Neural progenitor cell (in vitro differentiated cells): Measurements from ENCODE around the gene WDR45. TPM values are rescaled to one million over a fixed set of nuclear protein-coding genes. Genes with fewer than 3 reads are reported as not detected.

ENCODE experiments used
- DNase-seq: peaks from one replicate; pipeline ENCODE4 v3.0.0-alpha.2; 2016; ENCODE audit warnings: low spot score
- H2AFZ ChIP-seq: fragments of 200-600 bp; sonication (generic); replicated peaks from 2 replicates; pipeline ENCODE4 v1.6.1; 2016; ENCODE audit warnings: antibody characterized with exemption
- H3F3A ChIP-seq: fragments of 200-600 bp; sonication (generic); 2 replicates; pipeline ENCODE4 v1.6.1; 2016; ENCODE audit warnings: antibody characterized with exemption, low read depth
- H3K27ac ChIP-seq: fragments of 200-600 bp; sonication (generic); 2 replicates; pipeline ENCODE4 v1.5.1; 2016; ENCODE audit warnings: mild to moderate bottlenecking
- H3K27me3 ChIP-seq: fragments of 200-600 bp; sonication (generic); 2 replicates; pipeline ENCODE4 v1.6.1; 2016; ENCODE audit warnings: mild to moderate bottlenecking, moderate library complexity
- H3K36me3 ChIP-seq: fragments of 200-600 bp; sonication (generic); 2 replicates; pipeline ENCODE4 v1.5.1; 2016
- H3K4me1 ChIP-seq: fragments of 200-600 bp; sonication (generic); 2 replicates; pipeline ENCODE4 v1.6.1; 2016; ENCODE audit warnings: mixed run types
- H3K4me2 ChIP-seq: fragments of 200-600 bp; sonication (generic); 2 replicates; pipeline ENCODE4 v1.6.1; 2016
- H3K4me3 ChIP-seq: fragments of 200-600 bp; sonication (generic); 2 replicates; pipeline ENCODE4 v1.5.1; 2016
- H3K79me2 ChIP-seq: fragments of 200-600 bp; sonication (generic); 2 replicates; pipeline ENCODE4 v1.6.1; 2016; ENCODE audit warnings: low read depth
- H3K9ac ChIP-seq: fragments of 200-600 bp; sonication (generic); 2 replicates; pipeline ENCODE4 v1.6.1; 2016
- H3K9me3 ChIP-seq: fragments of 200-600 bp; sonication (generic); 2 replicates; pipeline ENCODE4 v1.5.1; 2016; ENCODE audit warnings: low read depth
- H4K20me1 ChIP-seq: fragments of 200-600 bp; sonication (generic); 2 replicates; pipeline ENCODE4 v1.6.1; 2016; ENCODE audit warnings: low read depth
- H3K27ac Mint-ChIP-seq: 3 replicates; pipeline ENCODE4 v1.8.0; 2021; ENCODE audit warnings: mixed read lengths
- H3K27me3 Mint-ChIP-seq: 2 replicates; pipeline ENCODE4 v1.8.0; 2022; ENCODE audit warnings: low read depth, mild to moderate bottlenecking, inconsistent platforms, moderate library complexity, mixed read lengths; ENCODE audit not compliant: insufficient read depth
- H3K36me3 Mint-ChIP-seq: 3 replicates; pipeline ENCODE4 v1.8.0; 2021; ENCODE audit warnings: mixed read lengths
- H3K4me1 Mint-ChIP-seq: 3 replicates; pipeline ENCODE4 v1.8.0; 2021; ENCODE audit warnings: mixed read lengths
- H3K4me3 Mint-ChIP-seq: 3 replicates; pipeline ENCODE4 v1.8.0; 2021; ENCODE audit warnings: mild to moderate bottlenecking, moderate library complexity, mixed read lengths
- H3K9me3 Mint-ChIP-seq: 3 replicates; pipeline ENCODE4 v1.8.0; 2020; ENCODE audit warnings: mixed read lengths
- EZH2 ChIP-seq: fragments of 200-600 bp; sonication (generic); IDR thresholded peaks from 2 replicates; pipeline ENCODE4 v1.6.1; 2017; ENCODE audit warnings: antibody characterized with exemption, mild to moderate bottlenecking, moderate library complexity
- EZH2phosphoT487 ChIP-seq: fragments of 200-600 bp; sonication (generic); IDR thresholded peaks from 2 replicates; pipeline ENCODE4 v1.6.1; 2017; ENCODE audit warnings: antibody characterized with exemption
- total RNA-seq: library from RNA; depleted of rRNA; stranded (reverse); fragments of >200 nt; gene quantifications from 2 replicates; pipeline ENCODE4 v1.2.3, GENCODE V29; 2015; ENCODE audit warnings: low replicate concordance
- TF ChIP-seq, protein P1 (sequence below): fragments of 200-600 bp; sonication (generic); IDR thresholded peaks from 2 replicates; pipeline ENCODE4 v1.5.1; 2017; ENCODE audit warnings: antibody characterized with exemption, mild to moderate bottlenecking

Gene WDR45
- total RNA-seq, 1 donor from 2014 or later = 19.7 TPM

DNA sequence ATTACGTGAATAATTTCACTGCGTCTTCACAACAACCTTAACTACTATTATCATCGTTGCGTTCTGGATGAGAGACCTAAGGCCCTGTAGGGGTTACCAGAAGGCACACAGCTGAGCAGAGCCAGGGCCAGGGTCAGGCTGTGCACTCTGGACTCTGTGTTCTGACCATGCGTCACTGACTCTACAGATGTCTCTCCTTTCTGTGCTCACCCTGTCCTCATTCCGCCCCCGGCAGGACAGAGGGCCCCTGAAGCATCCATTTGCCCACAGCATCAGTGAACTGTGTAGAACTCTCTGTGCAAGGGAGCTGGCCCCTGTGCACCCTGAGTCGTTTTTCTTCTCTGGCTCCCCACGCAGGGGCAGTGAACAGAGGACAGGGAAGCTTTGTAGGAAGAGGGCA, 22.5 kb upstream of the WDR45 start:
- H3K27ac ChIP-seq = no peak overlapping the region

GRCh38 chrX:49101629-49101984, 21.9 kb upstream of the WDR45 start:
- Histone ChIP-seq H3K27ac (no peak overlapping the region), H3K4me3 (peak overlapping the region; percentile 62), H3K4me2 (peak overlapping the region; percentile 80), H4K20me1 (no peaks in the 10 kb centered on the region), H3K79me2 (no peaks in the 10 kb centered on the region), H3K9ac (no peak overlapping the region), H3F3A (no peaks in the 10 kb centered on the region), H2AFZ (no peak overlapping the region), H3K36me3 (no peaks in the 10 kb centered on the region), H3K4me1 (no peaks in the 10 kb centered on the region), H3K9me3 (no peaks in the 10 kb centered on the region), H3K27me3 (no peaks in the 10 kb centered on the region)
- DNase-seq = no peak
- H3K9me3 Mint-ChIP-seq = peaks cover 8% of the 10 kb centered on the region
- H3K36me3 Mint-ChIP-seq = no peaks in the 10 kb centered on the region
- H3K27ac Mint-ChIP-seq = no peak overlapping the region
- no peaks in the 10 kb centered on the region for H3K4me1 Mint-ChIP-seq
- H3K4me3 Mint-ChIP-seq = peak overlapping the region; percentile 90
- peaks cover 2% of the 10 kb centered on the region for H3K27me3 Mint-ChIP-seq
- no peak for TF ChIP-seq EZH2
- TF ChIP-seq, protein P1, sequence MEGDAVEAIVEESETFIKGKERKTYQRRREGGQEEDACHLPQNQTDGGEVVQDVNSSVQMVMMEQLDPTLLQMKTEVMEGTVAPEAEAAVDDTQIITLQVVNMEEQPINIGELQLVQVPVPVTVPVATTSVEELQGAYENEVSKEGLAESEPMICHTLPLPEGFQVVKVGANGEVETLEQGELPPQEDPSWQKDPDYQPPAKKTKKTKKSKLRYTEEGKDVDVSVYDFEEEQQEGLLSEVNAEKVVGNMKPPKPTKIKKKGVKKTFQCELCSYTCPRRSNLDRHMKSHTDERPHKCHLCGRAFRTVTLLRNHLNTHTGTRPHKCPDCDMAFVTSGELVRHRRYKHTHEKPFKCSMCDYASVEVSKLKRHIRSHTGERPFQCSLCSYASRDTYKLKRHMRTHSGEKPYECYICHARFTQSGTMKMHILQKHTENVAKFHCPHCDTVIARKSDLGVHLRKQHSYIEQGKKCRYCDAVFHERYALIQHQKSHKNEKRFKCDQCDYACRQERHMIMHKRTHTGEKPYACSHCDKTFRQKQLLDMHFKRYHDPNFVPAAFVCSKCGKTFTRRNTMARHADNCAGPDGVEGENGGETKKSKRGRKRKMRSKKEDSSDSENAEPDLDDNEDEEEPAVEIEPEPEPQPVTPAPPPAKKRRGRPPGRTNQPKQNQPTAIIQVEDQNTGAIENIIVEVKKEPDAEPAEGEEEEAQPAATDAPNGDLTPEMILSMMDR = peak; percentile 31

More for the DNA sequence above, 22.5 kb upstream of the WDR45 start:
- H3K9ac ChIP-seq = no peak overlapping the region
- H2AFZ ChIP-seq = no peak overlapping the region
- no peaks in the 10 kb centered on the region for H3K4me1 ChIP-seq
- H3K27me3 ChIP-seq = no peaks in the 10 kb centered on the region
- no peak overlapping the region for H3K4me2 ChIP-seq
- Mint-ChIP-seq H3K9me3 (peaks cover 8% of the 10 kb centered on the region), H3K27me3 (peaks cover 4% of the 10 kb centered on the region), H3K4me3 (peak overlapping the region; percentile 90), H3K27ac (no peak overlapping the region), H3K4me1 (no peaks in the 10 kb centered on the region), H3K36me3 (no peaks in the 10 kb centered on the region)
- no peaks in the 10 kb centered on the region for H4K20me1 ChIP-seq
- no peaks in the 10 kb centered on the region for H3K9me3 ChIP-seq
- TF ChIP-seq, protein P1 = no peak
- TF ChIP-seq EZH2 (no peak), EZH2phosphoT487 (no peak)
- DNase-seq = no peak
- no peaks in the 10 kb centered on the region for H3F3A ChIP-seq
- no peaks in the 10 kb centered on the region for H3K79me2 ChIP-seq
- H3K36me3 ChIP-seq = no peaks in the 10 kb centered on the region
- H3K4me3 ChIP-seq = no peak overlapping the region

DNA sequence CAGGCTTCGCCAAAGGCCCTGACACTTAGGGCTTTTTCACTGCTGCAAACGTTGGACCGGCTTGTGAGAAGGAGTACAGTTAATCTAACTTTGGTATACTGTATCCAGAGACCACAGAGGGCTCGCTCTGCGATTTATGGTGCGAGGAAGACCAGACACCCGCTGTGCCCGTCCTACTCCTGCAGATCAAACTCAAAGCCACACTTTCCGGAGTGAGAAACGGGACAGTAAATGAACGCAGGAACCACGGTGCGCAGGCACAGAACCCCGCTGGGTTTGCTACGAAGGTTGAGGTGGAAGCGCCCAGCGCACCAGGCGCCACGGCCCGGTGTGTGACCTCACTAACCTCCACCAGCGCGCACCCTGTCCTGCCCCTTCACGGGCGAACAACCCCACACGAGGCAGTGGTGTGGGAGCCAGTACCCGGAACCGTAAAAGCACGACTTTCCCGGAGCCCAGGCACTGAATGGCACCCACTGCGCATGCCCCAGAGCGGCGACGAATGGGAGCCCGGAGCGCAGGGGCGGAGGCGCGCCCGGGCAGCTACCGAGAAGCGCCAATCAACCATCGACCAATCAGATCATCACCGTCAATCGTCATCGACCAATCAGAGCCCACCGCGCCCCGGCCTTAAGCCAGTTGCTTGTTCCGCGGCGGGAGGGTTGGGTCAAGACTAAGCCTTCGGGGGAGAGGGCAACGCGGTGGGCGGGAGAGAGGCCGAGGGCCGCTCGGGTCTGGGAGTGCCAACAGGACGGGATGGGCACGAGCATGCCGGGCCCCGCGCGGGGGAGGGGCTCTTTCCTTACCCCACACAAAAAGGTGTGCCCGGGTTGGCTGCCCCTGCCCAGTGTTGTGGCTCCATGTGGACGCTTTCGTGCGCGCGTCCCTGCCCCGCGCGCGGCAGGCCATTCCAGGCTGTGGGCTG, 21.3 kb upstream of the WDR45 start:
- Histone ChIP-seq H3K79me2 (no peaks in the 10 kb centered on the region), H3K9me3 (no peaks in the 10 kb centered on the region), H3K4me2 (peak overlapping the region; percentile 80), H3K27ac (no peak overlapping the region), H3K4me1 (no peaks in the 10 kb centered on the region), H4K20me1 (no peaks in the 10 kb centered on the region), H3F3A (no peaks in the 10 kb centered on the region), H3K27me3 (no peaks in the 10 kb centered on the region), H3K36me3 (no peaks in the 10 kb centered on the region), H2AFZ (peak overlapping the region; percentile 52), H3K4me3 (peak overlapping the region; percentile 62), H3K9ac (no peak overlapping the region)
- Mint-ChIP-seq H3K27ac (no peak overlapping the region), H3K4me1 (no peaks in the 10 kb centered on the region), H3K4me3 (peak overlapping the region; percentile 90), H3K36me3 (no peaks in the 10 kb centered on the region), H3K9me3 (peaks cover 11% of the 10 kb centered on the region), H3K27me3 (peaks cover 2% of the 10 kb centered on the region)
- TF ChIP-seq EZH2phosphoT487 (no peak), EZH2 (no peak)
- TF ChIP-seq, protein P1 = no peak
- DNase-seq = peak; percentile 95
